Measurements from ENCODE around the gene MYF6. TPM values are rescaled to one million over a fixed set of nuclear protein-coding genes. Genes with fewer than 3 reads are reported as not detected.

The MYF6 gene
- total RNA-seq, 1 experiment from 2014 or later: not detected

DNA sequence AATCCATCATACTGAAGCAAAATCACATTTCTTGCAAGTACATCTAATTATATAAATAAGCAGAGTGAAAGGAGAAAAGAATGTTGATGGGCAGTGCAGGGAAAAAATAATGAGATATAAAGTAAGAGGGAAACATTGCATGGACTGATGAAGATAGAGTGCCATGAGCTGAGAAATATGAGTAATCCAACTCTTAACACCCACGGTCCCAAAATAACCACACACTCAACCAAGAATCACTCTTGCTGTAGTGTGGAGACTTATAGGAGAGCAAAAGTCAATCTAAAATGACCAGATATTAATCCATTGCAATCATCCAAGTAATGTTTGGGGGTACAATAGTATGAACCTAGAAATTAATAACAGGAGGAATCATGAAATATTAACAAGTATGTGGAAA lies 49.4 kb downstream of the MYF6 start:
- no peaks in the 10 kb centered on the region for H3K36me3 ChIP-seq (ENCODE audit: low read depth)
- ChIA-PET CTCF (no interaction called here), POLR2A (ENCODE audit: unreplicated experiment) (no interaction called here)
- no peaks in the 10 kb centered on the region for H3K4me1 ChIP-seq (replicated peaks; ENCODE audit: insufficient read depth)
- DNase-seq: no peak
- no peak overlapping the region for H3K4me2 ChIP-seq
- no peaks in the 10 kb centered on the region for H3K9me2 ChIP-seq (ENCODE audit: insufficient read depth)
- TF ChIP-seq CTCF (conservative IDR thresholded peaks at IDR 0.05) (no peak), EZH2 (IDR thresholded peaks at IDR 0.05; ENCODE audit: low read depth) (no peak)
- BruUV-seq (replicated peaks): no TSS peak
- H3K79me2 ChIP-seq (ENCODE audit: low read depth): no peaks in the 10 kb centered on the region
- intact Hi-C loops (cut with micrococcal nuclease; ENCODE audit: unreplicated experiment): no loop called here
- H3K27me3 ChIP-seq (ENCODE audit: insufficient read depth, low read depth): no peaks in the 10 kb centered on the region
- no peak overlapping the region for H3K27ac ChIP-seq
- H2AFZ ChIP-seq: no peak overlapping the region
- H4K20me1 ChIP-seq (ENCODE audit: insufficient read depth): no peaks in the 10 kb centered on the region
- no peaks in the 10 kb centered on the region for H3K9me3 ChIP-seq (ENCODE audit: insufficient read depth, low read depth)
- no peak overlapping the region for H3K4me3 ChIP-seq
- no peaks in the 10 kb centered on the region for H3F3A ChIP-seq (ENCODE audit: insufficient read depth, low read depth)

Other genes with a start within 250 kb of the MYF6 start
- not detected in 2 replicates for gene MYF5, start 9.3 kb downstream of the MYF6 start, total RNA-seq (2021)
- gene LIN7A, start 230.3 kb downstream of the MYF6 start, total RNA-seq (2021): not detected in 2 replicates